ENCODE data around the gene RRP15. TPM values are rescaled to one million over a fixed set of nuclear protein-coding genes. Genes with fewer than 3 reads are reported as not detected.
A peak's percentile ranks its signal among the peaks of the same experiment; 100 is the strongest.

Gene RRP15
- total and polyA plus RNA-seq, 9 of the 15 experiments (the other 6 are each of a cell fraction or from before 2014, with no cell fraction given), result 9.5 to 58.1 (median 29.3) TPM

DNA sequence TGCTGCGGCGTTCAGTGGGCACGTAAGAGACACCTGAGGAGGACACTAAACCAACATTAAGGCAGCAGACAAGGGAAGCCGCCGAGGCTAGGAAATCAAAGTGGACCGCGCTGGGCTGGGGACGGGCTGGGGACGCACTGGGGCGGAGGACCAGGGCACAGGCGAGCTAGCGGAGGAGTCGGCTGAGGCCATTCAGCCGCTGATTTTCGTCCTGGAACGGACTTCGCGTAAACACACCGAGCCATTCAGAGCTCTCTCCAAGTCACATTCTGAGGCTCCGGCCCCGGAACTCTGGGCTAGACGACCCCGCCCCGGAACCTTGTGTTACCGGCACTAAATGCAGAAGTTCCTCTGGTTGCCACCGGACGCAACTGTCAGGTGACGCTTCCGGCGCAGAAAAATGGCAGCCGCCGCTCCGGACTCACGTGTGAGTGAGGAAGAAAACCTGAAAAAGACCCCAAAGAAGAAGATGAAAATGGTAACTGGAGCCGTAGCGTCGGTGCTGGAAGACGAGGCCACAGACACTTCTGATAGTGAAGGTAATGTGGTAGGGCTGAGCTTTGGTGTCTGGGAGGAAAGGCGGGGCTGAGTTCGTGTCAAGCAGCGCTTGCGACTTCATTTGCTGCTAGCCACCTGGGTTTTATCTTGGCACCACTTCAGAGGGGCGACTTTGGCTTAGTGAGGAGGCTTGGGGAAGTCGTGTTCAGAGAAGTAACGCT is at the start of gene RRP15 (continued):
- TF ChIP-seq AFF1 (IDR thresholded peaks at IDR 0.05; ENCODE audit: low read depth in 1 of 2, partially characterized antibody in 2 of 2) (peak; percentile 51 to 88), ETS1 (conservative IDR thresholded peaks at IDR 0.05; ENCODE audit: control insufficient read depth, low read depth, low read length) (peak; percentile 94), PPARD (CRISPR knock-in tag; IDR thresholded peaks at IDR 0.05) (no peak), ZBED1 (IDR thresholded peaks at IDR 0.05) (peak; percentile 60; the same call in 1 of the 2 replicates), PHTF2 (CRISPR knock-in tag; IDR thresholded peaks at IDR 0.05) (no peak), ZNF354B (CRISPR knock-in tag; IDR thresholded peaks at IDR 0.05) (no peak), ZNF445 (CRISPR knock-in tag; IDR thresholded peaks at IDR 0.05; ENCODE audit: low read depth) (0 out of 2 replicates have a peak, but pooled peaks have one; percentile 6), ARHGAP35 (IDR thresholded peaks at IDR 0.05; ENCODE audit: partially characterized antibody) (no peak), SOX6 (IDR thresholded peaks at IDR 0.05) (peak; percentile 64; the same call in 1 of the 2 replicates), ZNF561 (CRISPR knock-in tag; conservative IDR thresholded peaks at IDR 0.05) (no peak), THRB (CRISPR knock-in tag; conservative IDR thresholded peaks at IDR 0.05) (peak; percentile 80; the same call in 1 of the 2 replicates), NFIX (CRISPR knock-in tag; IDR thresholded peaks at IDR 0.05; ENCODE audit: low read depth) (no peak), ZNF23 (CRISPR knock-in tag; IDR thresholded peaks at IDR 0.05) (no peak), L3MBTL2 (IDR thresholded peaks at IDR 0.05) (peak; percentile 72; the same call in 1 of the 2 replicates), ZKSCAN8 (CRISPR knock-in tag; IDR thresholded peaks at IDR 0.05) (no peak)
- TF ChIP-seq, protein P1, sequence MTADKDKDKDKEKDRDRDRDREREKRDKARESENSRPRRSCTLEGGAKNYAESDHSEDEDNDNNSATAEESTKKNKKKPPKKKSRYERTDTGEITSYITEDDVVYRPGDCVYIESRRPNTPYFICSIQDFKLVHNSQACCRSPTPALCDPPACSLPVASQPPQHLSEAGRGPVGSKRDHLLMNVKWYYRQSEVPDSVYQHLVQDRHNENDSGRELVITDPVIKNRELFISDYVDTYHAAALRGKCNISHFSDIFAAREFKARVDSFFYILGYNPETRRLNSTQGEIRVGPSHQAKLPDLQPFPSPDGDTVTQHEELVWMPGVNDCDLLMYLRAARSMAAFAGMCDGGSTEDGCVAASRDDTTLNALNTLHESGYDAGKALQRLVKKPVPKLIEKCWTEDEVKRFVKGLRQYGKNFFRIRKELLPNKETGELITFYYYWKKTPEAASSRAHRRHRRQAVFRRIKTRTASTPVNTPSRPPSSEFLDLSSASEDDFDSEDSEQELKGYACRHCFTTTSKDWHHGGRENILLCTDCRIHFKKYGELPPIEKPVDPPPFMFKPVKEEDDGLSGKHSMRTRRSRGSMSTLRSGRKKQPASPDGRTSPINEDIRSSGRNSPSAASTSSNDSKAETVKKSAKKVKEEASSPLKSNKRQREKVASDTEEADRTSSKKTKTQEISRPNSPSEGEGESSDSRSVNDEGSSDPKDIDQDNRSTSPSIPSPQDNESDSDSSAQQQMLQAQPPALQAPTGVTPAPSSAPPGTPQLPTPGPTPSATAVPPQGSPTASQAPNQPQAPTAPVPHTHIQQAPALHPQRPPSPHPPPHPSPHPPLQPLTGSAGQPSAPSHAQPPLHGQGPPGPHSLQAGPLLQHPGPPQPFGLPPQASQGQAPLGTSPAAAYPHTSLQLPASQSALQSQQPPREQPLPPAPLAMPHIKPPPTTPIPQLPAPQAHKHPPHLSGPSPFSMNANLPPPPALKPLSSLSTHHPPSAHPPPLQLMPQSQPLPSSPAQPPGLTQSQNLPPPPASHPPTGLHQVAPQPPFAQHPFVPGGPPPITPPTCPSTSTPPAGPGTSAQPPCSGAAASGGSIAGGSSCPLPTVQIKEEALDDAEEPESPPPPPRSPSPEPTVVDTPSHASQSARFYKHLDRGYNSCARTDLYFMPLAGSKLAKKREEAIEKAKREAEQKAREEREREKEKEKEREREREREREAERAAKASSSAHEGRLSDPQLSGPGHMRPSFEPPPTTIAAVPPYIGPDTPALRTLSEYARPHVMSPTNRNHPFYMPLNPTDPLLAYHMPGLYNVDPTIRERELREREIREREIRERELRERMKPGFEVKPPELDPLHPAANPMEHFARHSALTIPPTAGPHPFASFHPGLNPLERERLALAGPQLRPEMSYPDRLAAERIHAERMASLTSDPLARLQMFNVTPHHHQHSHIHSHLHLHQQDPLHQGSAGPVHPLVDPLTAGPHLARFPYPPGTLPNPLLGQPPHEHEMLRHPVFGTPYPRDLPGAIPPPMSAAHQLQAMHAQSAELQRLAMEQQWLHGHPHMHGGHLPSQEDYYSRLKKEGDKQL (CRISPR knock-in tag; IDR thresholded peaks at IDR 0.05; ENCODE audit: borderline replicate concordance), result no peak

All from K562 (cell line).